ENCODE measurements around the gene FRMD5. TPM values are rescaled to one million over a fixed set of nuclear protein-coding genes. Genes with fewer than 3 reads are reported as not detected.

Gene FRMD5
- total and polyA plus RNA-seq, 2 donors (not counting 1 experiment from before 2014, with no cell fraction given): 1.9 to 4.3 TPM

DNA sequence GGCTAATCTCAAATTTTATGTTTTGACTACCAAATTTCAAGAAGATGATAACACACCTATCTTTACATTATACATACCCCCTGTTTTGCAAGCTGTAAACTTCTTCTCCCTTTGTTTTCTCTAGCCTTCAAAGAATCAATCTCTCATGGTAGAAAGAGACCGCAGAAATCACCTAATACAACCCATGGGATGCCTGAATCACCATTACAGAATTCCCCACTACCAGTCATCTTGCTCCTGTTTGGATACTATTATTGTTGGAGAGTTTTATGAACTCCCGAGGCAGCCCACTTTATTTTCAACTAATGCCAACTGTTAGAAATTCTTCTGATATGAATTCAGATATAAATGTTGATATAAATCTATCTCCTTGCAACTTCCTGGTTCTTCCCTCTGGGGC, 110.9 kb downstream of the FRMD5 start:
- H3K36me3 ChIP-seq (ENCODE audit: control insufficient read depth, insufficient read depth, low read length): no peaks in the 10 kb centered on the region
- DNase-seq (ENCODE audit: low read depth in 2 of 2): peak in 1 of 2 donors; percentile 80
- H3K79me2 ChIP-seq (ENCODE audit: control insufficient read depth, insufficient read depth, low read length): no peaks in the 10 kb centered on the region
- H3K4me1 ChIP-seq (ENCODE audit: control insufficient read depth, extremely low read depth, insufficient read depth, low read length): peaks cover 5% of the 10 kb centered on the region
- no peak overlapping the region for H3K4me2 ChIP-seq (ENCODE audit: extremely low read depth, insufficient read depth, low read length)
- H3K9ac ChIP-seq (ENCODE audit: insufficient read depth, low read length): no peak overlapping the region
- TF ChIP-seq, protein P1, sequence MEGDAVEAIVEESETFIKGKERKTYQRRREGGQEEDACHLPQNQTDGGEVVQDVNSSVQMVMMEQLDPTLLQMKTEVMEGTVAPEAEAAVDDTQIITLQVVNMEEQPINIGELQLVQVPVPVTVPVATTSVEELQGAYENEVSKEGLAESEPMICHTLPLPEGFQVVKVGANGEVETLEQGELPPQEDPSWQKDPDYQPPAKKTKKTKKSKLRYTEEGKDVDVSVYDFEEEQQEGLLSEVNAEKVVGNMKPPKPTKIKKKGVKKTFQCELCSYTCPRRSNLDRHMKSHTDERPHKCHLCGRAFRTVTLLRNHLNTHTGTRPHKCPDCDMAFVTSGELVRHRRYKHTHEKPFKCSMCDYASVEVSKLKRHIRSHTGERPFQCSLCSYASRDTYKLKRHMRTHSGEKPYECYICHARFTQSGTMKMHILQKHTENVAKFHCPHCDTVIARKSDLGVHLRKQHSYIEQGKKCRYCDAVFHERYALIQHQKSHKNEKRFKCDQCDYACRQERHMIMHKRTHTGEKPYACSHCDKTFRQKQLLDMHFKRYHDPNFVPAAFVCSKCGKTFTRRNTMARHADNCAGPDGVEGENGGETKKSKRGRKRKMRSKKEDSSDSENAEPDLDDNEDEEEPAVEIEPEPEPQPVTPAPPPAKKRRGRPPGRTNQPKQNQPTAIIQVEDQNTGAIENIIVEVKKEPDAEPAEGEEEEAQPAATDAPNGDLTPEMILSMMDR (conservative IDR thresholded peaks at IDR 0.05 in 1 of 2, IDR thresholded peaks at IDR 0.05 in 1 of 2; ENCODE audit: low read depth in 1 of 2, low read length in 2 of 2): no peak
- no peak for TF ChIP-seq EZH2 (IDR thresholded peaks at IDR 0.05; ENCODE audit: low read length, missing control alignments)
- no peak overlapping the region for H3K4me3 ChIP-seq (replicated peaks in 1 of 4; ENCODE audit: control extremely low read depth in 1 of 4, insufficient read depth in 1 of 4, low read depth in 3 of 4, low read length in 4 of 4)
- no peak overlapping the region for H3K27ac ChIP-seq (ENCODE audit: insufficient read depth, low read length)
- H2AFZ ChIP-seq (ENCODE audit: low read length): no peak overlapping the region
- no peaks in the 10 kb centered on the region for H3K27me3 ChIP-seq (ENCODE audit: control insufficient read depth, insufficient read depth, low read length)
- H3K9me3 ChIP-seq (ENCODE audit: control insufficient read depth, insufficient read depth, low read depth, low read length): no peaks in the 10 kb centered on the region
- H4K20me1 ChIP-seq (ENCODE audit: control insufficient read depth, extremely low read depth, insufficient read depth, low read length): no peaks in the 10 kb centered on the region

DNA sequence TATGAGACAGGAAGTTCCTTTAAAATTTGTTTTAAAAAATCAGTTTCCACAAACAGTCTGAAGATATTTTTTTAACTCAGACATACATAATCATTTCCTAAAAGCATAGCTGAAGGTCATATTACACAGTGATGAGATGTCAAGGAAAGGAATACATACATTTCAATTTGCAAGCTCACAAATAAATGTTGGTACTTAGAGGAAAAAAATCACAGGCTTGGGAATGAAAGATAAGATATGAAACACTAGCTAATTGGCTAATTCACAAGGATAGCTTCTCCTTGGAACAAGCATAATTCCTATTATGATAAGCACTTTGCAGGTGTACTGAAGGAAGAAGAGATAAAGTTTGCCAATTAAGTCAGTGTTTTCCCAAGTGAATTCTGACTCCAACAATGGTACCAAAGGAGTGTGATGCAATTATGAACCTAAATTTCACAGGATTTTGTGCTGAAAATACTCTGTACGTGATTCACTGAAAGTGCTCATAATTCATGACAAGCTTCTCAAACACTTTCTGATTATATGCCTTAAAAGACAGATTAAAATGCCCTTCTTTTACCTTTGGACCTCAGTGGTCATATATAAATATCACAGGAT, 112.4 kb downstream of the FRMD5 start:
- Histone ChIP-seq H3K4me1 (ENCODE audit: control insufficient read depth, extremely low read depth, insufficient read depth, low read length) (peaks cover 5% of the 10 kb centered on the region), H3K4me3 (replicated peaks in 1 of 4; ENCODE audit: control extremely low read depth in 1 of 4, insufficient read depth in 1 of 4, low read depth in 3 of 4, low read length in 4 of 4) (no peak overlapping the region), H3K79me2 (ENCODE audit: control insufficient read depth, insufficient read depth, low read length) (no peaks in the 10 kb centered on the region), H3K27me3 (ENCODE audit: control insufficient read depth, insufficient read depth, low read length) (no peaks in the 10 kb centered on the region), H3K9me3 (ENCODE audit: control insufficient read depth, insufficient read depth, low read depth, low read length) (no peaks in the 10 kb centered on the region), H3K9ac (ENCODE audit: insufficient read depth, low read length) (no peak overlapping the region), H3K36me3 (ENCODE audit: control insufficient read depth, insufficient read depth, low read length) (no peaks in the 10 kb centered on the region), H3K27ac (ENCODE audit: insufficient read depth, low read length) (no peak overlapping the region), H3K4me2 (ENCODE audit: extremely low read depth, insufficient read depth, low read length) (no peak overlapping the region), H4K20me1 (ENCODE audit: control insufficient read depth, extremely low read depth, insufficient read depth, low read length) (no peaks in the 10 kb centered on the region), H2AFZ (ENCODE audit: low read length) (no peak overlapping the region)
- TF ChIP-seq, protein P1 (conservative IDR thresholded peaks at IDR 0.05 in 1 of 2, IDR thresholded peaks at IDR 0.05 in 1 of 2; ENCODE audit: low read depth in 1 of 2, low read length in 2 of 2): no peak
- no peak for TF ChIP-seq EZH2 (IDR thresholded peaks at IDR 0.05; ENCODE audit: low read length, missing control alignments)
- DNase-seq (ENCODE audit: low read depth in 2 of 2): peak; percentile 37 to 62

DNA sequence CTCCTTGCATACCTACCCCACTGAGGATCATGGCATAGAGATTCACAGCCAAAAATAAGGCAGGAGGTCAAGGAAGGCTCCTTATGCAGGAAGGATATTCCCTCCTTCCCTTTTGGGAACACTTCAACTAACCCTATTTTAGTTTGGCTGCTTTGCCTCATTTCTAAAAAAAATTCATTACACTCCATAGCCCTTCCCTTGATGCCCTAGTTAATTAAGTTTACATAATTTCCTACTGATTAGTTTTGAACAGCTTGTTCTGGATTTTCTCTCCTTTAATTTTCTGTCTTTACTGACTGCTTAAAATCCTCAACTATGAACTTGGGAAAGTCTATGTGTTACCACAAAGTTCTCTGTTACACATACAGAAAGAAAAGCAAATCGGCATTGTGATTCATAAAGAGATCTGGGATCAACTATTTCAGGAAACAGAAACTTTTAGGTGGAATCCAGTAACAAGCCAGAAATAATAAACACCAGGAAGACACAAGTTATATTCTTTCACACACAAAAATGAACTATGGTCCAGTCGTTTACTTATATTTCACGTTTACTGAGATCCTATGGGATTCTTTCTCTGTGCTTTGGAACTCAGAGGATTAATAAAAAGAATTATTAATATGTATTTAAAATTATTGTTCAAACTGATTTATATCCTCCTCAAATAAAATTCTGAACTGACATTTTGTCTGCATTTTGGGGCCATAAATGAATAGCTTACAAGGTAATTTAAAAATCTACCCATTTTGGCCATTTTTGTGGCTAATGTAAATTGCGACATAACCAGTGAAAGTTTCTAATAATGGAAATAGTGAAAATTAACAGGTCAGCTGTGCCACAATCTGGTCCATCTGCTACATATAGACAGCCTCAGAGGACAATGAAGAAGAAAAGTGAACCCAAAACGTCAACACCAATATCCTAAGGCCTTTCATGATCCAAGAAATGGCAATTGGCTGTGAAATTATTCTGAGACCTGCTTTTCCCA, 113.8 kb downstream of the FRMD5 start:
- Histone ChIP-seq H3K27ac (ENCODE audit: insufficient read depth, low read length) (no peak overlapping the region), H3K27me3 (ENCODE audit: control insufficient read depth, insufficient read depth, low read length) (no peaks in the 10 kb centered on the region), H3K9ac (ENCODE audit: insufficient read depth, low read length) (no peak overlapping the region), H2AFZ (ENCODE audit: low read length) (no peak overlapping the region), H3K9me3 (ENCODE audit: control insufficient read depth, insufficient read depth, low read depth, low read length) (no peaks in the 10 kb centered on the region), H3K4me2 (ENCODE audit: extremely low read depth, insufficient read depth, low read length) (peak overlapping the region; percentile 30), H3K36me3 (ENCODE audit: control insufficient read depth, insufficient read depth, low read length) (no peaks in the 10 kb centered on the region), H4K20me1 (ENCODE audit: control insufficient read depth, extremely low read depth, insufficient read depth, low read length) (no peaks in the 10 kb centered on the region), H3K4me1 (ENCODE audit: control insufficient read depth, extremely low read depth, insufficient read depth, low read length) (peaks cover 2% of the 10 kb centered on the region), H3K79me2 (ENCODE audit: control insufficient read depth, insufficient read depth, low read length) (no peaks in the 10 kb centered on the region), H3K4me3 (replicated peaks in 1 of 4; ENCODE audit: control extremely low read depth in 1 of 4, insufficient read depth in 1 of 4, low read depth in 3 of 4, low read length in 4 of 4) (no peak overlapping the region)
- DNase-seq (ENCODE audit: low read depth in 2 of 2): peak; percentile 82 to 89
- TF ChIP-seq, protein P1 (conservative IDR thresholded peaks at IDR 0.05 in 1 of 2, IDR thresholded peaks at IDR 0.05 in 1 of 2; ENCODE audit: low read depth in 1 of 2, low read length in 2 of 2): no peak
- no peak for TF ChIP-seq EZH2 (IDR thresholded peaks at IDR 0.05; ENCODE audit: low read length, missing control alignments)

Measured in fibroblast of lung (primary cell).